ENCODE data around the gene TMPRSS7. TPM values are rescaled to one million over a fixed set of nuclear protein-coding genes. Genes with fewer than 3 reads are reported as not detected.

The TMPRSS7 gene
- total and polyA plus RNA-seq, 12 donors, result not detected

DNA sequence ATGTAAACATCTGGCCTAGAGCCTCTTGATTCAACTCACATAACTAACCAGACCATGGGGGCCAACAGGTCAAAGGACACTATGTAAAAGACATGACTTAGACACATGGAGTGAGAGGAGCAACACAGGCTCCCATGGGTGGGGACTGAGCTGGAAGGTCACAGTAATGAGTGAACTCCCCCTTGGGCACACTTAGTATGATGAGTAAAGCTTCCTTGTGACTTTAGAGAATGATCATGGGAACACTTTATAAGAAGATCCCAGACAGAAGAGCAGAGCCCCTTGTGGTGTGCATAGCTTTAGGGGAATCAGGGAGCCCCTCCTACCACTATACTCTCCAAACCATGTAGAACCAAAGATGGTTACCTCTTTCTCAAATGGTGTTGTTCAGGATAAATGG, 88.3 kb downstream of the TMPRSS7 start:
- no peak for DNase-seq
- Histone ChIP-seq H3K36me3 (replicated peaks in 1 of 2) (no peaks in the 10 kb centered on the region), H3K4me1 (replicated peaks in 1 of 2) (peaks cover 4 to 14% of the 10 kb centered on the region in 2 donors), H3K27ac (no peak overlapping the region), H3K4me3 (no peak overlapping the region), H3K27me3 (no peaks in the 10 kb centered on the region), H3K9me3 (replicated peaks in 1 of 3) (no peaks in the 10 kb centered on the region)
- intact Hi-C loops (cut with DNase I), result no loop called here
- TF ChIP-seq POLR2A (IDR thresholded peaks at IDR 0.05), result no peak
- TF ChIP-seq, protein P1, sequence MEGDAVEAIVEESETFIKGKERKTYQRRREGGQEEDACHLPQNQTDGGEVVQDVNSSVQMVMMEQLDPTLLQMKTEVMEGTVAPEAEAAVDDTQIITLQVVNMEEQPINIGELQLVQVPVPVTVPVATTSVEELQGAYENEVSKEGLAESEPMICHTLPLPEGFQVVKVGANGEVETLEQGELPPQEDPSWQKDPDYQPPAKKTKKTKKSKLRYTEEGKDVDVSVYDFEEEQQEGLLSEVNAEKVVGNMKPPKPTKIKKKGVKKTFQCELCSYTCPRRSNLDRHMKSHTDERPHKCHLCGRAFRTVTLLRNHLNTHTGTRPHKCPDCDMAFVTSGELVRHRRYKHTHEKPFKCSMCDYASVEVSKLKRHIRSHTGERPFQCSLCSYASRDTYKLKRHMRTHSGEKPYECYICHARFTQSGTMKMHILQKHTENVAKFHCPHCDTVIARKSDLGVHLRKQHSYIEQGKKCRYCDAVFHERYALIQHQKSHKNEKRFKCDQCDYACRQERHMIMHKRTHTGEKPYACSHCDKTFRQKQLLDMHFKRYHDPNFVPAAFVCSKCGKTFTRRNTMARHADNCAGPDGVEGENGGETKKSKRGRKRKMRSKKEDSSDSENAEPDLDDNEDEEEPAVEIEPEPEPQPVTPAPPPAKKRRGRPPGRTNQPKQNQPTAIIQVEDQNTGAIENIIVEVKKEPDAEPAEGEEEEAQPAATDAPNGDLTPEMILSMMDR (IDR thresholded peaks at IDR 0.05), result no peak

DNA sequence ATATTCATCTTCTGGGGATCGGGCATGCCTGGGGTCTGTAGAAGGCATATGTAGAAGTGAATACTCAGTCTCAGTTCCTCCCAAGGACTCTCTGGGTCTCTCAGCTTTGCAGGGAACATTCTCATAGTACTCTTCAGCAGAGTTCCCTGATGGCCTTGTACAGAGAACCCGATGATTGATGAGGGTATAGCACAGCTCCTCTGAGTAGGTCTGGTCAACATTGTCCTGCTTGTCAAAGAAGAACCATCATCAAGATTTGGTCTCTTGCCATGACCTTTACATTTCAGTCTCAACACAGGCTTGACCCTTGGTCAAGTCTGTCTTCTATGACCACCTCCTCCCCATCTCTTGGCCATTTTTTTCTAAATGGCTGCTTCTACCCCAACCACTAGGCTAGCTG, 89.0 kb downstream of the TMPRSS7 start:
- 82 to 100% (median 87%) methylated on average over 2 of the region's 2 CpGs for WGBS, 4 donors
- H3K4me1 ChIP-seq (replicated peaks in 1 of 2), result peaks cover 4 to 14% of the 10 kb centered on the region in 2 donors
- TF ChIP-seq, protein P1 (IDR thresholded peaks at IDR 0.05), result no peak
- TF ChIP-seq POLR2A (IDR thresholded peaks at IDR 0.05), result no peak
- no peaks in the 10 kb centered on the region for H3K9me3 ChIP-seq (replicated peaks in 1 of 3)
- DNase-seq, result no peak
- no peaks in the 10 kb centered on the region for H3K36me3 ChIP-seq (replicated peaks in 1 of 2)
- intact Hi-C loops (cut with DNase I), result no loop called here
- no peak overlapping the region for H3K4me3 ChIP-seq
- no peak overlapping the region for H3K27ac ChIP-seq
- H3K27me3 ChIP-seq, result no peaks in the 10 kb centered on the region

GRCh38 chr3:112124907-112125607, 90.5 kb downstream of the TMPRSS7 start:
- Histone ChIP-seq H3K4me3 (no peak overlapping the region), H3K36me3 (replicated peaks in 1 of 2) (no peaks in the 10 kb centered on the region), H3K27ac (no peak overlapping the region), H3K27me3 (no peaks in the 10 kb centered on the region), H3K9me3 (replicated peaks in 1 of 3) (no peaks in the 10 kb centered on the region), H3K4me1 (replicated peaks in 1 of 2) (peaks cover 4 to 14% of the 10 kb centered on the region in 2 donors)
- WGBS, 4 donors, result 81 to 87% (median 85%) methylated on average over 5 of the region's 5 CpGs
- TF ChIP-seq POLR2A (IDR thresholded peaks at IDR 0.05), result no peak
- TF ChIP-seq, protein P1 (IDR thresholded peaks at IDR 0.05), result no peak
- no peak for DNase-seq
- intact Hi-C loops (cut with DNase I), result no loop called here

DNA sequence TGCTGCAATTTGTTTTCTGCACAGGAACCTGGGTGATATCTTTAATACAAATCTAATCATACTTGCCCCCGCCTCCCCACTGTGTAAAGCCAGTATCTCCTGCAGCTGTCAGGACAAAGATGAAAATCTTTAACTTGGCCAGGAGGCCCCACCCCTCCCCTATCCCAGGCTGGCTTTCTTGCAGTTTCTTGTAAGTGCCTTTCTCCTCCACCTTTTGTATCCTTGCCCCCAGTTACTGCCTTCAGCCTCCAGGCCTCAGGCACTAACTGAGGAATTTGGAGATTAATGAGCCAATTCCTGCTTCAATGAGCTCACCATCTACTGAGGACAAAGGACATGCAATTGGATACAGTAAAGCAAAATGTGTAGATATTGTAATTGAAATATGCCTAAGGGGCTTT, 92.0 kb downstream of the TMPRSS7 start:
- H3K4me3 ChIP-seq, result no peak overlapping the region
- TF ChIP-seq, protein P1 (IDR thresholded peaks at IDR 0.05), result no peak
- TF ChIP-seq POLR2A (IDR thresholded peaks at IDR 0.05), result no peak
- no peaks in the 10 kb centered on the region for H3K27me3 ChIP-seq
- H3K36me3 ChIP-seq (replicated peaks in 1 of 2), result no peaks in the 10 kb centered on the region
- intact Hi-C loops (cut with DNase I), result no loop called here
- H3K4me1 ChIP-seq (replicated peaks in 1 of 2), result peaks cover 4 to 14% of the 10 kb centered on the region in 2 donors
- WGBS, 4 donors, result 64 to 90% (median 74%) methylated on average over 1 of the region's 1 CpG
- H3K9me3 ChIP-seq (replicated peaks in 1 of 3), result no peaks in the 10 kb centered on the region
- no peak overlapping the region for H3K27ac ChIP-seq
- no peak for DNase-seq
